DMS79 (cell line): ENCODE results near the gene IGFBP4.
A peak's percentile ranks its signal among the peaks of the same experiment; 100 is the strongest.

Experiments used
- DNase-seq: peaks from one replicate; lab custom pipeline; 2025; lab: John Stamatoyannopoulos, UW

The IGFBP4 gene

GRCh38 chr17:40456396-40456951 is 13.2 kb downstream of the IGFBP4 start:
- DNase-seq = no peak

DNA sequence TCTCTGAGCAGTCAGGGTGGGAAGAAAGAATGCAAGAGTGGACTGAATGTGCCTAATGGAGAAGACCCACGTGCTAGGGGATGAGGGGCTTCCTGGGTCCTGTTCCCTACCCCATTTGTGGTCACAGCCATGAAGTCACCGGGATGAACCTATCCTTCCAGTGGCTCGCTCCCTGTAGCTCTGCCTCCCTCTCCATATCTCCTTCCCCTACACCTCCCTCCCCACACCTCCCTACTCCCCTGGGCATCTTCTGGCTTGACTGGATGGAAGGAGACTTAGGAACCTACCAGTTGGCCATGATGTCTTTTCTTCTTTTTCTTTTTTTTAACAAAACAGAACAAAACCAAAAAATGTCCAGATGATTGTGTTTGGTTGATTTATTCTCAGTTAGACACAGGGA is 14.1 kb downstream of the IGFBP4 start:
- DNase-seq = no peak

DNA sequence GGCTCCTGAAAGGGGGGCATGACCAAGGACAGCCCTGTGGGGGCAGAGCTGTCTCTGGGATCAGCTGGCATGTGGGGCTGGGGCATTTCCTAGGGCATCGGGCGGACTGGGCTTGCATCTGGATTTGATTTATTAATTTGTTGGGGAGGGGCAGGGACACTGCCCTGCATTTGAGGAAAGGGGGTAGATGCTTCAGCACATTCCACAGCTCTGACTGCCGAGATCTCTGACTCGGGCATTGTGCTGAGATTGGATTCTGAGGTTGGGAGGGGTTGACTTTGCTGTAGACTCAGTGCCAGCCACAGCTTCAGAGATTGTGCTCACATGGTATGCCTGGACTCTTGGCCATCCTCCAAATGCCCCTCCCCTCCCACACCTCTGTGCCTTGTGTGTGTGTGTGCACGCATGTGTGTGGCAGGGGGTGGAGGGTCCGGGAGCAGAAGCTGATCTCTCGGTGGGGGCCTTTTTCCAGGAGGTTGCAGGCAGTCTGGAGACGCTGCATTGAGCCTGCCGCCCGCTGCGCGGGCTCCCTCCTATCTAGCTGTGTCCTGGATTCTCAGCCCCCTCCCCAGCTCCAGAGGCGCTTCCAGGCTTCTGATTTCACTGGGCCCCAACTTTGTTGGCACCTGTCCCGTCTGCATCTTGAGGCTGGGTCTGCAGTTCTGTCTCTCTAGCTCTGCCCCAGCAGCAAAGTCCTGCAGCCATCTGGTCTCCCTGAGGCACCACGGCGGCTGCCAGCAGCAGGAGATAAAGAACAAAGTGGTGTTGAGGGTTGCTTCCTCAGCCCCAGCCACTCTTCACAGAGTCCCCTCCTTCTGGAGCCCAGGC is 14.9 kb downstream of the IGFBP4 start:
- DNase-seq = no peak

GRCh38 chr17:40458851-40459482 is 15.7 kb downstream of the IGFBP4 start:
- DNase-seq = no peak

DNA sequence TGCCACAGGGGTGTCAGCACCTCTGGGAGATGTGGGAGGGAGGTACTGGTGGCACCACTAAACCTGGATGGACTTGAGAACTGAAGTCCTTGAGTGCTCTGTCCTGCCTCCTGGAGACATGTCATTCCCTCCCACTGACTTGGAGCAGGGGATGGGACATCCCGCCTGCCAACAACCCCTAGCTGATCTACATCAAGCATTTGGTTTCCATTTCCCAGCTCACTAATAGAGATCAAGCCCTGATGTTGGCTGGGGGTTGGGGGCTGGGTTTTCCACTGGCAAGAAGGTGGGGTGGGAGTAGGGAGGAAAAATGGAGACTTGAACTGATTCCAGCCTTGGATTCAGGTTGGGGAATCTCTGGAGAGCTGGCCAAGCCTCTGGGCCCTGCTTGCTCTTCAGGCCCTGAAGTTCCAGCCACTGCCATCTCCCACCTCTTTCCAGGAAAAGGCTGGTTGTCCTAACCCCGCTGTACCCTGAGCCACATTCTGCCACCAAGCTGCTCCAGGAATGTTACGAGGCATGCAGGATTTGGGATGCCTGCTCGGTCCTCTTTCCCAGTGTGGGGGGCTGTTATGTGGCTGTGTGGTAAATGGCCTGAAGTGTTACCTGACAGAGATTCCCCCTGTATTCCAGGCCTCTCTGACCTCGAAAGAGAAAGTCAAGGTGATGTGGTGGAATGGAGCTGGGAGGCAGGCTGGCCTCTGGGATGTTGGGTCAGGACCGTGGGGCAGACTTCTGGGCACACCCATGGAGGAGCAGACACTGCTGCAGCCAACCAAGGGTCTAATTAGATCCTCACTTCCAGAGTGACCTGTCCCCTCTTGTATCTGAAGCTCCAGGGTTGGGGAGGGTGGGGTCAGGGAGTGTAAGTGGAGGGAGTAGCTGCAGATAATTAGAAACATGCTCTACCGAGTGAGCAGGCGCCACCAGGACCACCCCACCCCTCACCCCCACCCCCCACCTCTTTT is 16.7 kb downstream of the IGFBP4 start:
- no peak for DNase-seq

GRCh38 chr17:40460604-40460967 is 17.3 kb downstream of the IGFBP4 start:
- DNase-seq = peak; percentile 52

GRCh38 chr17:40460968-40461731 is 17.9 kb downstream of the IGFBP4 start:
- no peak for DNase-seq

GRCh38 chr17:40461732-40462342 is 18.6 kb downstream of the IGFBP4 start:
- DNase-seq = no peak

DNA sequence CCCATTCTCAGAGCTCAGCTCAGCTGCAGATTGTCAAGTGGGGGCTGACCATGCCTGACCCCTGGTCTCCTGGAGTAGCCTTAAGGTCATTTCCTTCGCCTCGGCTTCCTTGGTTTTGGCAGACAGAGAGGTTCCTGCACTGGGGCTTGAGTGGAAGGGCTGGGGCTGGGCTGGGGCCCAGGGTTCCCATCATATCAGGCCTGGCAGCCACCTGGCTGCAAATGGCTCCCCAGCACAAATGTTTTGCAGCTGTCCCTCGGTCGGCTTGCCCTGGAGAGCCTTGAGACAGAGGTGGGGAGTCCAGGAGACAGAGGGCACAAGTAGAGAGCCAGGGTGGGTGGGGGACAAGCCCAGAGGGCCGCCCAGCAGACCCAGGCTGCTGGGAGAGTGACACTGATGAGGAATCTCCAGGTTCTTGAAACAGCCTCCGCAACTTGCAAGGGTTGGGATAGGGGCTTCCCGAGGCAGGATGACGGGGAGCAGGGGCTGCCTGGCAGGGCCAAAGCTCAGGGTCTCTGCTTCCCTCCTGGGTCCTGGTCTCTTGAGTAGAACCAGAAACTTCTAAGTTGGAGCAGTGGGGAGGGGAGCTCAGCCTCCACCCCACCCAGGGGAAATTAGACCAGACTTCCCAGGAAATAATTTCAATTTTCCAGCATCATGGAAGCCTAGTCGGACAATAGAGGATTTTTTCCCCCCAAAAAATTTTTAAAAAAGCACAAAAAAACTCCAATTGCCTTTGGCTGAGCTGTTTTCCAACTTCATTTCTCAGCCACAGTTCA is 19.3 kb downstream of the IGFBP4 start:
- no peak for DNase-seq

DNA sequence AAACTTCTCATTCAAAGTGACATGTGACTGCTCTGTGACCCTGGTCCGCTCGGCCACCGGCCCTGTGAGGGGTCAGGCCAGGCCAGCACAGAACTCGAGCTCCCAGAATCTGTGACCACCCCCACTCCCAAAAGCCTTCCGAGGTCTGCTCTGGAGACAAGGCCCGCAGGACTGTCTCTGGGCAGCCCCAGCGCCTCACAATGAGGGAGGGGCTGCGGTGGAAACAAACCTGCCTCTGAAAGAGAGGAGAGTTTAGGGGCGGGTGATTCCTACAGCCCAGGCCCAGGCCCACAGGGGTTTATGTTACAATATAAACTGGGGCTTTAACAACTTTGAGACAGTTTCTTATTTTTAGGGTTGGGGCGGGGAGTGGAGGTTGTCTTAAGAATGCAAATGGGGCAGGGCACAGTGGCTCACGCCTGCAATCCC is 19.9 kb downstream of the IGFBP4 start:
- DNase-seq = no peak

DNA sequence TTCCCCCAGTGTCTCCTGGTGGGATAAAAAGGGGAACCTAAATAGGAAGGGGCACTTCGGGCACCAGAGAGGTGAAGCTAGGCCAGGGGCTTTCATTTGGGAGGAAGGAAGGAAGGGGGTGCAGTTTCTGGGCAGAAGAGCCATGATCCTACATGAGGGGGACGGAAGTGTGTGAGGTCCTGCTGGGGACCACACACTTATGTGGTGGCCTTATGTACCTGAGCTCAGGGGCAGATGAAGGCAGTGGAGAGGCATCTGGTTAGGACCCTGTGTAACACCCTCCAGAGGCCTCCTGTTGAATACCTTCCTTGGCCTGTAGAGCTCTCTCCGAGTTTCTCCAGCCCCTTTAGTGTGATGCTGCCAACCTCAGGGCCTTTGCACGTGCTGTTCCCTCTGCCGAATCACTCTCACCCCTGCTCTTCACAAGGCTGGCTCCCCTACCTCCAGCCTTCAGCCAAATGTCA is 21.2 kb downstream of the IGFBP4 start:
- DNase-seq = no peak

DNA sequence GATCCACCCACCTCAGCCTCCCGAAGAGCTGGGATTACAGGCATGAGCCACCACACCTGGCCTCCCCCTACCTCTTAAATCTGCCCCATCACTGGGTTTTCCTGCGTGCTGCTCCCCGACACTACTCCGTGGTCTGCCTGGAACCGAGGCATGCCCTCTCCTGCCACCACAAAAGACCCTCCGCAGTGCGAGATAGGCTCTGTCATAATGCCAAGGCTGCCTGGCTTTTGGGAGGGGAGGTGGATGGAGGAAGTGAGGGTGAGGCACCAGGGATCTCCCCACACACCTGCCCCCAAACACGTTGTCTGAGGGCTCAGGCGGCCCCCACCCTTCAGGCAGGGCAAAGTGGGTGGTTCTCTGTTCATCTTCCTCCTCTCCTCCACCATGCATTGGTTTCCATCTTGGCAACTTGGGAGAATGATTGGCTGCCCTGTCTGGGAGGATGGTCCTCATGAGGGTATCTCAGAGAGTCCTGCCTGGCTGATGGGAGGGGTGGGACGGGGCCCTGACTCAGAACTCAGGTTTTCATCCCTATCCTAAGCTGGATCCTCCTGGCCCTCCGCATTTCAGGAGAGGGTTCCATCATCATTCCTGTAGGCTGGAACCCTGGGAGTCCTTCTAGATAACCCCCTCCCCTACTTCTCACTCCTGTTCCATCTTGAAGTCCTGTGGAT is 23.2 kb downstream of the IGFBP4 start:
- DNase-seq = no peak

GRCh38 chr17:40467281-40467867 is 24.1 kb downstream of the IGFBP4 start:
- DNase-seq = no peak

DNA sequence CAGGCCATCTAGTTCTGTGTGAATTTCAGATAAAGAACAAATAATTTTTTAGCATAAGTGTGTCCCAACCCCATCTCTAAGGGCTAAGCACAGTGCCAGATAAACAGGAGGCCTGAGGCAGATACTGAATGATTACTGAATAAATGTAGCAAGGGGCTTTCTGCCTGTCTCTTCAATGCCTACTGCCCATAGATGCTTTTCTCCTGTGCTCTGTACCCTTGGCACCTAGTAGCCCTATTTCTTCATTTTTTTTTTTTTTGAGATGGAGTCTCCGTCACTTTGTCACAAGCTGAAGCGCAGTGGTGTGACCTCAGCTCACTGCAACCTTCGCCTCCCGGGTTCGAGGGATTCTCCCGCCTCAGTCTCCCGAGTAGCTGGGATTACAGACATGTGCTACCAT is 25.3 kb downstream of the IGFBP4 start:
- no peak for DNase-seq

GRCh38 chr17:40469805-40470675 is 26.8 kb downstream of the IGFBP4 start:
- DNase-seq = no peak

DNA sequence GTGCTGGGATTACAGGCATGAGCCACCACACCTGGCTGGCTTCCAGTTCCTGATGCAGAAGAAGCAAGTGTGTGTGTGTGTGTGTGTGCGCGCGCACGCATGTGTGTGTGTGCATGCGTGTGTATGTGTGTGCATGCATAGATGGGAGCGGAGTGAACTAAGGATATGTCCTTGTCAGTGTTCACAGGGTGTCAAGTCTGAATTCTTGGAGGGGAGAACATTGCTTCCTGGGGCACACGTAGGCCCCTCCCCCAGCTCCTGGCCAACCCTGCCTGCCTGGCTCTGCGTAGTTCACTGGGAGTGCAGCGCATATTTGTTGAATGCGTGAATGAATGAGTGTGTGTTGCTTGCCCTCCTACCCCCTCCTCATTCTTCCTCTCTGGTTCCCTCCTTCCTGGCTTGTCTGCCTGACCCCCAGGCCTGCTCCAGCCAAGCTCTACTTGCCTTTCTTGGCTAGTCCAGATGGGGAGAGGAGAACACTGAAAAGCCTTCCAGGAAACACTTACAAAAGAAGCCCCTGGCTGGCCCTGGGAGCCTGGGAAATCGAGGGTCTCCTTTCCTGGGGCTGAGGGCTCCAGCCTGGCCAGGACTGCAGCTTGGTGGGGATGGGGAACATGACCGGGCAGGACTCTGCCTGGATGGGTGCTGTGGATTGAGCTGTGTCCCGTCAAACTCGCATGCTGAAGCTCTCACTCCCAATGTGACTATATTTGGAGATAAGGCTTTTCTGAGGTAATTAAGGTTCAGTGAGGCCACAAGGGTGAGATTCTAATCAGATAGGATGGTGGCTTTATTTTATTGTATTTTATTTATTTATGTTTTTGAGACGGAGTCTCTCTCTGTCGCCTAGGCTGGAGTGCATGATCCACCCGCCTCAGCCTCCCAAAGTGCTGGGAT is 27.9 kb downstream of the IGFBP4 start:
- DNase-seq = no peak
